Measurements from ENCODE around the gene RAB19. TPM values are rescaled to one million over a fixed set of nuclear protein-coding genes. Genes with fewer than 3 reads are reported as not detected.

RAB19 gene
- 1 to 10 TPM; 4.6 to 5.2 TPM for total RNA-seq

- intact Hi-C loops (cut with micrococcal nuclease): loop anchor here (1.0 to 5.0 kb wide), 8 partner anchors 38 to 722 kb away; partner anchors contain the start of genes BRAF, MRPS33 and PARP12
- H3K27ac Mint-ChIP-seq: peak within 1 kb of the TSS; percentile 86
- H3K27me3 Mint-ChIP-seq (ENCODE audit: low read depth): no peaks in the 10 kb centered on the region
- peak; percentile 67 for DNase-seq
- no peaks in the 10 kb centered on the region for H3K9me3 Mint-ChIP-seq
- CTCF ChIA-PET: interaction anchor here (0.9 to 1.8 kb wide), 2 partner anchors 30 to 40 kb away, joined by 3 to 10 read pairs; no protein-coding TSS in a partner anchor
- H3K36me3 Mint-ChIP-seq (ENCODE audit: low read depth): peaks cover 2% of the 10 kb centered on the region
- peak within 1 kb of the TSS; percentile 82 for H3K4me3 Mint-ChIP-seq
- peaks cover 27% of the 10 kb centered on the region for H3K4me1 Mint-ChIP-seq (ENCODE audit: low read depth)
These were observed at the start of gene RAB19 for GRCh38 chr7:140403878-140404564. Gene RAB19 (plus strand): TSS chr7:140404058. CDS start chr7:140407647, 3,589 bp downstream.

- Mint-ChIP-seq H3K4me3 (no peak overlapping the region), H3K27me3 (ENCODE audit: low read depth) (no peaks in the 10 kb centered on the region), H3K27ac (no peak overlapping the region), H3K36me3 (ENCODE audit: low read depth) (peaks cover 20% of the 10 kb centered on the region), H3K9me3 (no peaks in the 10 kb centered on the region), H3K4me1 (ENCODE audit: low read depth) (peaks cover 26% of the 10 kb centered on the region)
- CTCF ChIA-PET: no interaction called here
- DNase-seq: no peak
- intact Hi-C loops (cut with micrococcal nuclease): loop anchor here (2.0 kb wide), 2 partner anchors 47 to 135 kb away; partner anchors contain the start of gene RAB19
These were observed 45.8 kb upstream of the RAB19 start for GRCh38 chr7:140358024-140358411.

GRCh38 chr7:140358412-140359051 lies 45.3 kb upstream of the RAB19 start:
- no peak for DNase-seq
- peak overlapping the region; percentile 38 for H3K4me3 Mint-ChIP-seq
- peaks cover 18% of the 10 kb centered on the region for H3K36me3 Mint-ChIP-seq (ENCODE audit: low read depth)
- peaks cover 26% of the 10 kb centered on the region for H3K4me1 Mint-ChIP-seq (ENCODE audit: low read depth)
- intact Hi-C loops (cut with micrococcal nuclease): loop anchor here (1.0 to 2.0 kb wide), 3 partner anchors 18 to 134 kb away; partner anchors contain the start of gene RAB19
- no peaks in the 10 kb centered on the region for H3K9me3 Mint-ChIP-seq
- H3K27ac Mint-ChIP-seq: peak overlapping the region; percentile 4
- CTCF ChIA-PET: interaction anchor here (0.6 to 0.7 kb wide), 3 partner anchors 9 to 784 kb away, joined by 3 read pairs; no protein-coding TSS in a partner anchor
- H3K27me3 Mint-ChIP-seq (ENCODE audit: low read depth): no peaks in the 10 kb centered on the region

GRCh38 chr7:140360697-140361229 lies 43.1 kb upstream of the RAB19 start:
- Mint-ChIP-seq H3K4me1 (ENCODE audit: low read depth) (peaks cover 26% of the 10 kb centered on the region), H3K9me3 (no peaks in the 10 kb centered on the region), H3K36me3 (ENCODE audit: low read depth) (peaks cover 17% of the 10 kb centered on the region), H3K4me3 (no peak overlapping the region), H3K27ac (no peak overlapping the region), H3K27me3 (ENCODE audit: low read depth) (no peaks in the 10 kb centered on the region)
- DNase-seq: no peak
- intact Hi-C loops (cut with micrococcal nuclease): no loop called here
- CTCF ChIA-PET: interaction anchor here (0.7 kb wide), 1 partner anchor 136 kb away, joined by 3 read pairs; no protein-coding TSS in a partner anchor

- no peaks in the 10 kb centered on the region for H3K9me3 Mint-ChIP-seq
These were observed 39.0 kb upstream of the RAB19 start for GRCh38 chr7:140364819-140365218.

GRCh38 chr7:140367528-140367927 lies 36.3 kb upstream of the RAB19 start:
- intact Hi-C loops (cut with micrococcal nuclease): no loop called here
- Mint-ChIP-seq H3K27ac (no peak overlapping the region), H3K36me3 (ENCODE audit: low read depth) (peaks cover 18% of the 10 kb centered on the region), H3K27me3 (ENCODE audit: low read depth) (no peaks in the 10 kb centered on the region), H3K9me3 (no peaks in the 10 kb centered on the region), H3K4me1 (ENCODE audit: low read depth) (no peaks in the 10 kb centered on the region), H3K4me3 (no peak overlapping the region)
- DNase-seq: no peak
- CTCF ChIA-PET: interaction anchor here (0.7 kb wide), 1 partner anchor 8 kb away, joined by 3 read pairs; no protein-coding TSS in a partner anchor

More at GRCh38 chr7:140364819-140365218, 39.0 kb upstream of the RAB19 start:
- H3K36me3 Mint-ChIP-seq (ENCODE audit: low read depth): peaks cover 22% of the 10 kb centered on the region
- no peak overlapping the region for H3K27ac Mint-ChIP-seq
- DNase-seq: no peak
- intact Hi-C loops (cut with micrococcal nuclease): no loop called here
- no peaks in the 10 kb centered on the region for H3K27me3 Mint-ChIP-seq (ENCODE audit: low read depth)
- H3K4me3 Mint-ChIP-seq: no peak overlapping the region
- peaks cover 7% of the 10 kb centered on the region for H3K4me1 Mint-ChIP-seq (ENCODE audit: low read depth)
- CTCF ChIA-PET: no interaction called here

- H3K4me3 Mint-ChIP-seq: no peak overlapping the region
- peaks cover 19% of the 10 kb centered on the region for H3K36me3 Mint-ChIP-seq (ENCODE audit: low read depth)
- no peak overlapping the region for H3K27ac Mint-ChIP-seq
- DNase-seq: no peak
- intact Hi-C loops (cut with micrococcal nuclease): no loop called here
- peaks cover 2% of the 10 kb centered on the region for H3K4me1 Mint-ChIP-seq (ENCODE audit: low read depth)
- no peaks in the 10 kb centered on the region for H3K9me3 Mint-ChIP-seq
- CTCF ChIA-PET: no interaction called here
- H3K27me3 Mint-ChIP-seq (ENCODE audit: low read depth): no peaks in the 10 kb centered on the region
These were observed 34.6 kb upstream of the RAB19 start for GRCh38 chr7:140369294-140369693.

GRCh38 chr7:140375323-140375722 lies 28.5 kb upstream of the RAB19 start:
- CTCF ChIA-PET: interaction anchor here (0.7 to 2.3 kb wide), 7 partner anchors 18 to 548 kb away, joined by 3 to 11 read pairs (median 4); no protein-coding TSS in a partner anchor
- Mint-ChIP-seq H3K4me3 (peak overlapping the region; percentile 58), H3K27ac (peak overlapping the region; percentile 96), H3K27me3 (ENCODE audit: low read depth) (no peaks in the 10 kb centered on the region), H3K36me3 (ENCODE audit: low read depth) (peaks cover 25% of the 10 kb centered on the region), H3K9me3 (no peaks in the 10 kb centered on the region), H3K4me1 (ENCODE audit: low read depth) (peaks cover 37% of the 10 kb centered on the region)
- DNase-seq: no peak
- intact Hi-C loops (cut with micrococcal nuclease): loop anchor here (10.0 kb wide), 1 partner anchor 1179 kb away; the partner anchor contains the start of gene AGK

GRCh38 chr7:140375892-140376730 lies 27.7 kb upstream of the RAB19 start:
- H3K36me3 Mint-ChIP-seq (ENCODE audit: low read depth): peaks cover 25% of the 10 kb centered on the region
- H3K4me3 Mint-ChIP-seq: peak overlapping the region; percentile 58
- no peaks in the 10 kb centered on the region for H3K27me3 Mint-ChIP-seq (ENCODE audit: low read depth)
- CTCF ChIA-PET: interaction anchor here (0.5 to 2.3 kb wide), 11 partner anchors 9 to 547 kb away, joined by 3 to 11 read pairs (median 4); no protein-coding TSS in a partner anchor
- intact Hi-C loops (cut with micrococcal nuclease): loop anchor here (1.0 to 10.0 kb wide), 12 partner anchors 14 to 1362 kb away; partner anchors contain the start of genes AGK, NDUFB2, SLC37A3 and SSBP1
- DNase-seq: peak; percentile 59
- peaks cover 37% of the 10 kb centered on the region for H3K4me1 Mint-ChIP-seq (ENCODE audit: low read depth)
- peak overlapping the region; percentile 96 for H3K27ac Mint-ChIP-seq
- no peaks in the 10 kb centered on the region for H3K9me3 Mint-ChIP-seq

- intact Hi-C loops (cut with micrococcal nuclease): no loop called here
- H3K27ac Mint-ChIP-seq: no peak overlapping the region
- H3K36me3 Mint-ChIP-seq (ENCODE audit: low read depth): peaks cover 14% of the 10 kb centered on the region
- H3K4me3 Mint-ChIP-seq: no peak overlapping the region
- peaks cover 24% of the 10 kb centered on the region for H3K4me1 Mint-ChIP-seq (ENCODE audit: low read depth)
- CTCF ChIA-PET: interaction anchor here (0.6 to 0.7 kb wide), 3 partner anchors 109 to 1092 kb away, joined by 3 read pairs; no protein-coding TSS in a partner anchor
- DNase-seq: no peak
- no peaks in the 10 kb centered on the region for H3K9me3 Mint-ChIP-seq
- no peaks in the 10 kb centered on the region for H3K27me3 Mint-ChIP-seq (ENCODE audit: low read depth)
These were observed 19.7 kb upstream of the RAB19 start for GRCh38 chr7:140383954-140384713.

Measured in activated naive CD4-positive, alpha-beta T cell treated with anti-CD3 and anti-CD28 coated beads for 36 hours (primary cell).